Neuronal stem cell (in vitro differentiated cells): Measurements from ENCODE around the gene POU2F2.

Experiments used
- DNase-seq: peaks from one replicate; pipeline ENCODE4 v3.0.0-alpha.2; 2013; ENCODE audit warnings: low spot score
- H2AFZ ChIP-seq: one replicate; pipeline ENCODE4 v1.6.1; 2013; ENCODE audit warnings: mild to moderate bottlenecking, low read length, inconsistent platforms
- H2AK5ac ChIP-seq: 2 replicates; pipeline ENCODE4 v1.6.1; 2013; ENCODE audit warnings: low read depth, mild to moderate bottlenecking, inconsistent platforms, low read length, moderate library complexity, mixed read lengths
- H2BK120ac ChIP-seq: 2 replicates; pipeline ENCODE4 v1.6.1; 2013; ENCODE audit warnings: low read depth, mild to moderate bottlenecking, inconsistent platforms, low read length, moderate library complexity, mixed read lengths
- H2BK12ac ChIP-seq: one replicate; pipeline ENCODE4 v1.6.1; 2013; ENCODE audit warnings: low read length, inconsistent platforms
- H2BK15ac ChIP-seq: 2 replicates; pipeline ENCODE4 v1.6.1; 2013; ENCODE audit warnings: mild to moderate bottlenecking, low read length, inconsistent platforms, mixed read lengths
- H2BK5ac ChIP-seq: one replicate; pipeline ENCODE4 v1.6.1; 2013; ENCODE audit warnings: inconsistent platforms, mild to moderate bottlenecking, low read length, moderate library complexity
- H3K14ac ChIP-seq: one replicate; pipeline ENCODE4 v1.6.1; 2013; ENCODE audit warnings: low read length, inconsistent platforms
- H3K18ac ChIP-seq: 2 replicates; pipeline ENCODE4 v1.6.1; 2013; ENCODE audit warnings: low read length, inconsistent platforms
- H3K23ac ChIP-seq: 2 replicates; pipeline ENCODE4 v1.6.1; 2013; ENCODE audit warnings: low read depth, mild to moderate bottlenecking, mixed read lengths, low read length, inconsistent platforms; ENCODE audit not compliant: poor library complexity
- H3K27ac ChIP-seq: replicated peaks from 3 replicates; pipeline ENCODE4 v1.5.1; 2013; ENCODE audit warnings: low read length, inconsistent platforms
- H3K27me3 ChIP-seq, 3 experiments: 2 replicates each; pipeline ENCODE4 v1.6.1; 2013; ENCODE audit warnings: low read length in 3 of 3, mild to moderate bottlenecking in 2 of 3, inconsistent platforms in 1 of 3, low read depth in 1 of 3, mixed read lengths in 1 of 3, moderate library complexity in 1 of 3; ENCODE audit not compliant: control insufficient read depth in 3 of 3, insufficient read depth in 3 of 3
- H3K36me3 ChIP-seq, 2 donors: replicated peaks in 1 of 2; 2 replicates each; pipeline ENCODE4 v1.6.1; 2013; ENCODE audit warnings: low read length in 2 of 2; ENCODE audit not compliant: control insufficient read depth in 2 of 2, insufficient read depth in 2 of 2
- H3K4ac ChIP-seq: 2 replicates; pipeline ENCODE4 v1.6.1; 2013; ENCODE audit warnings: inconsistent platforms, mild to moderate bottlenecking, low read length, moderate library complexity
- H3K4me1 ChIP-seq, 2 donors: 1 replicate in 1 of 2; 2 replicates in 1 of 2; pipeline ENCODE4 v1.6.1; 2013; ENCODE audit warnings: low read length in 2 of 2, low read depth in 1 of 2; ENCODE audit not compliant: control insufficient read depth in 2 of 2, insufficient read depth in 1 of 2
- H3K4me2 ChIP-seq: one replicate; pipeline ENCODE4 v1.6.1; 2013; ENCODE audit warnings: mild to moderate bottlenecking, low read length, inconsistent platforms; ENCODE audit not compliant: insufficient read depth, poor library complexity, severe bottlenecking
- H3K4me3 ChIP-seq, 2 donors: 2 replicates each; pipeline ENCODE4 v1.5.1; 2013; ENCODE audit warnings: low read length in 2 of 2, mild to moderate bottlenecking in 2 of 2, inconsistent platforms in 1 of 2, moderate library complexity in 1 of 2
- H3K79me1 ChIP-seq: one replicate; pipeline ENCODE4 v1.6.1; 2013; ENCODE audit warnings: low read depth, mild to moderate bottlenecking, inconsistent platforms, low read length, moderate library complexity
- H3K9ac ChIP-seq: one replicate; pipeline ENCODE4 v1.6.1; 2013; ENCODE audit warnings: mild to moderate bottlenecking, low read depth, low read length, inconsistent platforms; ENCODE audit not compliant: poor library complexity
- H3K9me3 ChIP-seq, 2 donors: replicated peaks in 1 of 2; 2 replicates each; pipeline versions ENCODE3 to v1.6.1; 2013; ENCODE audit warnings: low read length in 2 of 2, mild to moderate bottlenecking in 2 of 2, inconsistent platforms in 1 of 2, low read depth in 1 of 2, mixed read lengths in 1 of 2, moderate library complexity in 1 of 2; ENCODE audit not compliant: control insufficient read depth in 2 of 2, insufficient read depth in 1 of 2
- H4K8ac ChIP-seq: one replicate; pipeline ENCODE4 v1.6.1; 2013; ENCODE audit warnings: low read depth, mild to moderate bottlenecking, inconsistent platforms, low read length, moderate library complexity
- H4K91ac ChIP-seq: one replicate; pipeline ENCODE4 v1.6.1; 2013; ENCODE audit warnings: low read length, low read depth, mild to moderate bottlenecking, inconsistent platforms; ENCODE audit not compliant: poor library complexity
- WGBS, 2 donors: extraction: QIAGEN DNeasy Blood & Tissue Kit; methylation state at CpG; one replicate each; pipeline ENCODE4 v1.1.7; 2013; ENCODE audit warnings: missing lambda C conversion rate in 2 of 2, mixed read lengths in 1 of 2; ENCODE audit not compliant: insufficient read length in 2 of 2, insufficient replicate concordance in 1 of 2; ENCODE audit errors: extremely low coverage in 2 of 2; 5-methylcytosine and 5-hydroxymethylcytosine counted together

Gene POU2F2

DNA sequence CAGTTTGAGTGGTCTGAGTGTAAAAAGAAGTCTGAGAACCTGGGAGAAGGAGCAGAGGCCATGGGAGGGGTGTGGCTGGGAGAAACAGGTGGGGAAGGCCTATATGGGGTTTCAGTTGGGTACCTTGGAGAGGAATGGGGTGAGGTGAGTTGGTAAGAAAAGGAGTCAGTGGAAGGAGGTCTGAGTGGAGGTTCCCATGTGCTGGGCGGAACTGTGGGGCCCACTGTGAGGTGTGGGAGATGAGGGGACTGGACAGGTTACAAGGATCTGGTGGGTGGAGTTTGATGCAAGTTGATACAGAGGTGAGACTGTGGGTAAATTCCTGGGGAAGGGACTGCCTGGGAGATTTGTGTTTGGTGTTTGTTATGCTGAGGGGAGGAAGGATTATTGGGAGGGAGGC is 54.2 kb downstream of the POU2F2 start:
- H3K9ac ChIP-seq = no peak overlapping the region
- peaks cover 11% of the 10 kb centered on the region for H3K79me1 ChIP-seq
- no peak overlapping the region for H2BK12ac ChIP-seq
- no peak overlapping the region for H3K27ac ChIP-seq
- no peak overlapping the region for H3K4ac ChIP-seq
- H2AK5ac ChIP-seq = no peak overlapping the region
- peaks cover 13 to 15% of the 10 kb centered on the region in 2 donors for H3K4me1 ChIP-seq
- no peak overlapping the region for H2BK5ac ChIP-seq
- H4K8ac ChIP-seq = no peak overlapping the region
- H2BK120ac ChIP-seq = no peak overlapping the region
- DNase-seq = no peak
- H3K4me3 ChIP-seq = peak overlapping the region in 1 of 2 donors; percentile 96
- H4K91ac ChIP-seq = no peak overlapping the region
- no peak overlapping the region for H3K23ac ChIP-seq
- H3K18ac ChIP-seq = no peak overlapping the region
- no peaks in the 10 kb centered on the region for H3K9me3 ChIP-seq
- no peak overlapping the region for H3K4me2 ChIP-seq
- H2AFZ ChIP-seq = no peak overlapping the region
- no CpG with 5 or more reads among the region's 1 CpG for WGBS, 2 donors
- H3K27me3 ChIP-seq = no peaks in the 10 kb centered on the region
- no peak overlapping the region for H2BK15ac ChIP-seq
- no peak overlapping the region for H3K14ac ChIP-seq
- H3K36me3 ChIP-seq = peaks cover 43 to 49% of the 10 kb centered on the region in 2 donors

DNA sequence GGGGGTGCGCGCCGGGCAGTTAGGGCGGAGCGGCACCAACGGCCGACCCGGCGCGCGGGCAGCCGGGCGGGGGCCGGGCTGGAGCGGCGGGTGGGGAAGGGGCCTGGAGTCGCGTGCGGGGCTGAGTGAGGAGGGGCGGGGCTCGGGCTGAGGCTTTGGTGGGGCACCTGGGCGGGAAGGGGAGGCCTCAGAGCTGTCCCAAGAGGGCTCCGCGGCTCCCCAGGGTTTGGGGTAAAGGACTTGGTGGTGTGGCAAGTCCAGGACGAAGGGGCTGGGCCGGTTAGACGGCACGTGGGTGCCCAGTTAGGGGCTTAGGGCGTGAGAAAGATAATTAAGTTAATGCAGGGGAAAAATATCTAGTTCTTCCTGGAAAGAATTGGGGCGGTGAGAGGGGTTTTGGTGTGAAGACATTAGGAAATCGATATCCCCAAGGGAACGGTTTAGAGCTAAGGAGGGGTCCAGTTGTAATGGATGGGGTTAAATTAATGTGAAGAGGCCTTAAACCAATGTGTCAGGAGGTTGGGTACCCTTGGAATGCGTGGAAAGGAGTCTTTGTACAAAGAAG is 55.8 kb downstream of the POU2F2 start:
- H3K4me1 ChIP-seq = peaks cover 13 to 15% of the 10 kb centered on the region in 2 donors
- peaks cover 36 to 38% of the 10 kb centered on the region in 2 donors for H3K36me3 ChIP-seq
- no peak overlapping the region for H4K8ac ChIP-seq
- no peak overlapping the region for H3K4ac ChIP-seq
- no peak for DNase-seq
- H3K18ac ChIP-seq = peak overlapping the region; percentile 98
- peak overlapping the region; percentile 58 for H3K4me2 ChIP-seq
- H3K27me3 ChIP-seq = no peaks in the 10 kb centered on the region
- H3K9ac ChIP-seq = peak overlapping the region; percentile 95
- no peak overlapping the region for H2BK5ac ChIP-seq
- no peak overlapping the region for H2BK120ac ChIP-seq
- WGBS, 2 donors = no CpG with 5 or more reads among the region's 33 CpGs
- H3K9me3 ChIP-seq = no peaks in the 10 kb centered on the region
- peak overlapping the region; percentile 91 for H3K27ac ChIP-seq
- peak overlapping the region; percentile 80 for H2AFZ ChIP-seq
- H2BK12ac ChIP-seq = no peak overlapping the region
- H3K23ac ChIP-seq = peak overlapping the region; percentile 99
- H3K14ac ChIP-seq = no peak overlapping the region
- H2AK5ac ChIP-seq = peak overlapping the region; percentile 40
- no peak overlapping the region for H2BK15ac ChIP-seq
- H4K91ac ChIP-seq = no peak overlapping the region
- H3K79me1 ChIP-seq = peaks cover 11% of the 10 kb centered on the region
- peak overlapping the region; percentile 92 to 96 for H3K4me3 ChIP-seq

DNA sequence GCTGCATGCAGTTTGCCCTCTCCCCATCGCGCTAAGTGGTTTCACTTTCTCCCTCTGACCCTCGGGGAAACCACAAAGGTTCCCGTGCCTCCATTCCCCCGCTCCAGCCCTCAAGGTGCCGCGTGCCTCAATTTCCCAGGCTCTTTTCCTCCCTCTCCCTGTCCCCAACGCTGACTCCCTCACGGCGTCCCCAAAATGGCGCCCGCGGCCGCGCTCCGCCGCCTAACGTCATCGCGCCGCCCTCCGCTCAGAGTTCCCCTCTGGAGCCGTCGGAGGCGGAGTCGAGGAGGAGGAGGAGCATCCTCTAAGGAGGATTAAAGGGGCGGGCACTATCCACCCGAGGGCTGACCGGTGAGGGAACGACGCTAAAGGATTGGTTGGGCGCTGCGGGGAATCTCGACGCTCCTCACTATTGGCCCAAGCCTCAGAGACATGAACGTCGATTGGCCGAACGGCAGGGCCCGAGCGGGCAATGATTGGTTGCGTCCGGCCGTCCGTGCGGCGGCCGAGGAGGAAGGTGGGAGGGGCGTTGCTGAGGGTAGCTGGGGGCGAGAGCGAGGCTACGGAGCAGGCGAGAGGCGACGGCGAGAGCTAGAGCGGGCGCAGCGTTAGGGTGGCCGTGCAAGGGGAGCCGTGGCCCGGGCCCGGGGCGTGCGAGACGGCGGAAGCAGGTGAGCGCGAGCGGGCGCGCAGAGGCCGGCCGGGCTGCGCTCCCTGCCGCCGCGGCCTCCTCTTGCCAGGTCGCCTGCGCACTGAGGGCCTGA is 56.4 kb downstream of the POU2F2 start, which contains the start of gene ZNF574:
Gene ZNF574 (plus strand): TSS at position 551 of the 764 bp plus-strand sequence. CDS start 2,441 bp downstream, outside the sequence.
- H2BK120ac ChIP-seq = no peak within 1 kb of the TSS
- H3K4me3 ChIP-seq = peak within 1 kb of the TSS; percentile 92 to 96
- peak within 1 kb of the TSS; percentile 80 for H2AFZ ChIP-seq
- H3K4ac ChIP-seq = peak within 1 kb of the TSS; percentile 71
- peak within 1 kb of the TSS; percentile 91 for H3K27ac ChIP-seq
- peaks cover 11% of the 10 kb centered on the region for H3K79me1 ChIP-seq
- peak within 1 kb of the TSS; percentile 99 for H3K23ac ChIP-seq
- DNase-seq = peak; percentile 99
- no peaks in the 10 kb centered on the region for H3K9me3 ChIP-seq
- no CpG with 5 or more reads among the region's 80 CpGs for WGBS, 2 donors
- peak within 1 kb of the TSS; percentile 65 for H3K4me2 ChIP-seq
- peak within 1 kb of the TSS; percentile 95 for H3K9ac ChIP-seq
- H3K14ac ChIP-seq = no peak within 1 kb of the TSS
- H2BK15ac ChIP-seq = no peak within 1 kb of the TSS
- peaks cover 13 to 18% of the 10 kb centered on the region in 2 donors for H3K4me1 ChIP-seq
- peak within 1 kb of the TSS; percentile 96 for H4K8ac ChIP-seq
- H3K18ac ChIP-seq = peak within 1 kb of the TSS; percentile 98
- H2AK5ac ChIP-seq = peak within 1 kb of the TSS; percentile 64
- H2BK12ac ChIP-seq = no peak within 1 kb of the TSS
- H4K91ac ChIP-seq = no peak within 1 kb of the TSS
- no peaks in the 10 kb centered on the region for H3K27me3 ChIP-seq
- no peak within 1 kb of the TSS for H2BK5ac ChIP-seq
- peaks cover 30 to 32% of the 10 kb centered on the region in 2 donors for H3K36me3 ChIP-seq

DNA sequence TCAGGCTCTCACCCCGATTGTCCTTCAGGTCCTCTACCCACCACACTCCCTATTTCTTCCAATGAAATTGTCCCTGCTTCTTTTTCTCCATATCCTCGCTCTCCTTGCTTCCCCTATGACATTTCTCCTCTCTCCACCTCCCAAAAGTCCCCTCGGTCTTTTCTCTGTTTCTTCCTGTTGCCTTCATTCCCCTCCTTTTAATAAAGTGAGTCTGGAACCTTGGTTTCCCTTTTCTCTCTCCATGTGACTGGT is 57.0 kb downstream of the POU2F2 start:
- peak overlapping the region; percentile 96 for H4K8ac ChIP-seq
- H3K9me3 ChIP-seq = no peaks in the 10 kb centered on the region
- no peak overlapping the region for H4K91ac ChIP-seq
- peak overlapping the region; percentile 71 for H3K4ac ChIP-seq
- H3K79me1 ChIP-seq = peaks cover 8% of the 10 kb centered on the region
- no peak overlapping the region for H2BK120ac ChIP-seq
- peak overlapping the region; percentile 92 for H3K18ac ChIP-seq
- H3K27me3 ChIP-seq = no peaks in the 10 kb centered on the region
- peak overlapping the region; percentile 65 for H3K4me2 ChIP-seq
- no peak for DNase-seq
- H2BK15ac ChIP-seq = no peak overlapping the region
- H3K14ac ChIP-seq = no peak overlapping the region
- H2AK5ac ChIP-seq = peak overlapping the region; percentile 64
- no CpG with 5 or more reads among the region's 3 CpGs for WGBS, 2 donors
- H3K36me3 ChIP-seq = peaks cover 25 to 27% of the 10 kb centered on the region in 2 donors
- peak overlapping the region; percentile 83 for H3K9ac ChIP-seq
- H3K27ac ChIP-seq = peak overlapping the region; percentile 85
- peak overlapping the region; percentile 66 for H3K23ac ChIP-seq
- H3K4me3 ChIP-seq = peak overlapping the region; percentile 68 to 87
- peak overlapping the region; percentile 71 for H2AFZ ChIP-seq
- H2BK12ac ChIP-seq = no peak overlapping the region
- no peak overlapping the region for H2BK5ac ChIP-seq
- peaks cover 18 to 23% of the 10 kb centered on the region in 2 donors for H3K4me1 ChIP-seq
